SK-N-MC (cell line): ENCODE measurements around the gene NKX2-1.

ENCODE experiments used
- EZH2 ChIP-seq: fragments of 200-600 bp; sonication (generic); IDR thresholded peaks from one replicate; pipeline ENCODE4 v1.6.1; 2017; ENCODE audit warnings: antibody characterized with exemption
- POLR2AphosphoS5 ChIP-seq: IDR thresholded peaks from 2 replicates; pipeline ENCODE4 v1.6.1; 2012; ENCODE audit warnings: mild to moderate bottlenecking, low read depth, low read length, borderline replicate concordance

- TF ChIP-seq EZH2 (no peak), POLR2AphosphoS5 (no peak)
Measured at GRCh38 chr14:36505892-36506731, 13.9 kb downstream of the NKX2-1 start.
